HepG2 (cell line): Measurements from ENCODE around the gene ITPK1.
"Not testable (repeated sequence)": the region's sequence is repeated elsewhere in the genome, so short reads cannot be mapped to it uniquely, and the experiment has no call there.

Experiments
- CCAR2 ChIP-seq: fragments of 200-400 bp; formaldehyde crosslinking; optimal IDR thresholded peaks from 2 replicates; pipeline ENCODE3; 2018; ENCODE audit warnings: low read depth, mild to moderate bottlenecking, low read length, moderate library complexity
- CTCF ChIP-seq: sonication (generic); formaldehyde crosslinking; IDR thresholded peaks from 2 replicates; pipeline ENCODE4 v1.5.0; 2020; ENCODE audit warnings: mild to moderate bottlenecking, missing genetic modification reagents, moderate library complexity
- MAFG ChIP-seq: sonication (generic); formaldehyde crosslinking; IDR thresholded peaks from 2 replicates; pipeline ENCODE4 v1.5.1; 2020; ENCODE audit warnings: mild to moderate bottlenecking, missing genetic modification reagents
- SOX5 ChIP-seq: IDR thresholded peaks from 2 replicates; pipeline ENCODE4 v1.6.1; 2016; ENCODE audit warnings: borderline replicate concordance
- SP1 ChIP-seq, 2 experiments: fragments of 450-650 bp in 1 of 2; sonication (generic) in 1 of 2; formaldehyde crosslinking in 1 of 2; IDR thresholded peaks; 2 replicates each; pipeline versions ENCODE4 v1.4.0 to v1.6.1; 2016 to 2020; ENCODE audit warnings: missing genetic modification reagents in 1 of 2
- TF ChIP-seq, protein P1 (sequence below): sonication (generic); formaldehyde crosslinking; IDR thresholded peaks from 2 replicates; pipeline ENCODE4 v1.5.1; 2020; ENCODE audit warnings: mild to moderate bottlenecking, missing genetic modification reagents, moderate library complexity

DNA sequence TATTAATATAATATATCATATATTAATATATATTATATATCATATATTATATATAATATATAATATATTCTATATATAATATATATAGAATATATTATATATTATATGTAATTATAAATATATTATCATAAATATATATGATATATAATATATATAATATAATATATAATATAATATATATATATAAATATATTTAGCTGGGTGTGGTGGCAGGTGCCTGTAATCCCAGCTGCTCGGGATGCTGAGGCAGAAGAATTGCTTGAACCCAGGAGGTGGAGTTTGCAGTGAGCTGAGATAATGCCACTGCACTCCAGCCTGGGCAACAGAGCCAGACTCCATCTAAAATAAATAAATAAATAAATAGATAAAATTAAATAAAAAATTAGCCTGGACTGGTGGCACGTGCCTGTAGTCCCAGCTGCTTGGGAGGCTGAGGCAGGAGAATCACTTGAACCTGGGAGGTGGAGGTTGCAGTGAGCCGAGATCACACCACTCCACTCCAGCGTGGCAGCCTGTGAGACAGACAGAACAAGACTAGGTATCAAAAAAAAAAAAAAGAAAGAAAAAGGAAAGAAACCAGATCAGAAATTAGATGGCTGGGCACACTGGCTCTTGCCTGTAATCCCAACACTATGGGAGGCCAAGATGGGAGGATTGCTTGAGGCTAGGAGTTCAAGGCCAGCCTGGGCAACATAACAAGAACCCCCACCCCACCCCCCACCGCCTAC lies 44.1 kb upstream of the ITPK1 start:
- TF ChIP-seq CTCF (CRISPR knock-in tag); MAFG (CRISPR knock-in tag); SP1 (IDR thresholded peaks at IDR 0.05); SP1 (CRISPR knock-in tag; IDR thresholded peaks at IDR 0.05); CCAR2; SOX5: not testable (repeated sequence)
- TF ChIP-seq, protein P1, sequence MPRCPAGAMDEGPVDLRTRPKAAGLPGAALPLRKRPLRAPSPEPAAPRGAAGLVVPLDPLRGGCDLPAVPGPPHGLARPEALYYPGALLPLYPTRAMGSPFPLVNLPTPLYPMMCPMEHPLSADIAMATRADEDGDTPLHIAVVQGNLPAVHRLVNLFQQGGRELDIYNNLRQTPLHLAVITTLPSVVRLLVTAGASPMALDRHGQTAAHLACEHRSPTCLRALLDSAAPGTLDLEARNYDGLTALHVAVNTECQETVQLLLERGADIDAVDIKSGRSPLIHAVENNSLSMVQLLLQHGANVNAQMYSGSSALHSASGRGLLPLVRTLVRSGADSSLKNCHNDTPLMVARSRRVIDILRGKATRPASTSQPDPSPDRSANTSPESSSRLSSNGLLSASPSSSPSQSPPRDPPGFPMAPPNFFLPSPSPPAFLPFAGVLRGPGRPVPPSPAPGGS (CRISPR knock-in tag) = not testable (repeated sequence)
